PC-3 (cell line): ENCODE data around the gene ATP7A. TPM values are rescaled to one million over a fixed set of nuclear protein-coding genes. Genes with fewer than 3 reads are reported as not detected.

Experiments used
- ATAC-seq: fragments of 200-7000 bp; cut with Tn5 transposase; 2 replicates; pipeline ENCODE4 v1.9.1; 2020; ENCODE audit warnings: mild to moderate bottlenecking, moderate library complexity
- BruUV-seq: library from RNA; stranded (reverse); fragments of 400-500 nt; replicated peaks from 2 replicates; lab custom pipeline; 2021; lab: Mats Ljungman, UMichigan
- CTCF ChIA-PET: fragments of 300-600 bp; sonication (Branson Sonifier 250); formaldehyde crosslinking; loops from one replicate; lab custom pipeline; 2022; ENCODE audit warnings: antibody characterized with exemption; lab: Charles Lee
- POLR2A ChIA-PET: fragments of 300-600 bp; sonication (Branson Sonifier 250); formaldehyde crosslinking; loops from one replicate; lab custom pipeline; 2022; ENCODE audit warnings: antibody characterized with exemption; ENCODE audit not compliant: unreplicated experiment; lab: Charles Lee
- DNase-seq: peaks from one replicate; pipeline ENCODE4 v3.0.0-alpha.2; 2015
- H2AFZ ChIP-seq: fragments of 300-600 bp; sonication (generic); 2 replicates; pipeline ENCODE4 v1.6.0; 2016; ENCODE audit warnings: antibody characterized with exemption, low read length
- H3F3A ChIP-seq: fragments of 300-600 bp; sonication (generic); one replicate; pipeline ENCODE4 v1.6.0; 2017; ENCODE audit warnings: antibody characterized with exemption, low read length, control low read depth, mild to moderate bottlenecking; ENCODE audit not compliant: unreplicated experiment
- H3K27ac ChIP-seq: fragments of 300-600 bp; sonication (generic); 2 replicates; pipeline ENCODE4 v1.5.1; 2016; ENCODE audit warnings: mild to moderate bottlenecking, low read length
- H3K27me3 ChIP-seq: fragments of 300-600 bp; sonication (generic); 2 replicates; pipeline ENCODE4 v1.6.1; 2016; ENCODE audit warnings: low read length, mixed read lengths
- H3K36me3 ChIP-seq: fragments of 300-600 bp; sonication (generic); 2 replicates; pipeline ENCODE4 v1.6.1; 2016; ENCODE audit warnings: low read depth, mixed run types, low read length, mixed read lengths
- H3K4me1 ChIP-seq: fragments of 300-600 bp; sonication (generic); 2 replicates; pipeline ENCODE4 v1.5.1; 2016; ENCODE audit warnings: low read length; ENCODE audit not compliant: insufficient read depth
- H3K4me2 ChIP-seq: fragments of 300-600 bp; sonication (generic); 2 replicates; pipeline ENCODE4 v1.6.0; 2016; ENCODE audit warnings: low read length
- H3K4me3 ChIP-seq: fragments of 300-600 bp; sonication (generic); 2 replicates; pipeline ENCODE4 v1.5.1; 2016; ENCODE audit warnings: mild to moderate bottlenecking, low read length, mixed read lengths
- H3K79me2 ChIP-seq: fragments of 300-600 bp; sonication (generic); 2 replicates; pipeline ENCODE4 v1.6.1; 2017; ENCODE audit warnings: low read length, mixed read lengths
- H3K9ac ChIP-seq: fragments of 300-600 bp; sonication (generic); 2 replicates; pipeline ENCODE4 v1.6.0; 2016; ENCODE audit warnings: mild to moderate bottlenecking, low read length
- H3K9me2 ChIP-seq: fragments of 300-600 bp; sonication (generic); replicated peaks from 2 replicates; pipeline ENCODE4 v1.6.1; 2016; ENCODE audit warnings: mixed run types, low read length, mixed read lengths
- H3K9me3 ChIP-seq: fragments of 300-600 bp; sonication (generic); 2 replicates; pipeline ENCODE4 v1.6.1; 2016; ENCODE audit warnings: low read length, mixed read lengths
- H4K20me1 ChIP-seq: fragments of 300-600 bp; sonication (generic); 2 replicates; pipeline ENCODE4 v1.6.1; 2016; ENCODE audit warnings: low read length, mixed read lengths
- CTCF ChIP-seq: fragments of 300-600 bp; sonication (generic); conservative IDR thresholded peaks from 2 replicates; pipeline ENCODE4 v1.5.1; 2017; ENCODE audit warnings: antibody characterized with exemption, low read depth, mild to moderate bottlenecking, low read length
- EZH2 ChIP-seq: fragments of 300-600 bp; sonication (generic); IDR thresholded peaks from one replicate; pipeline ENCODE4 v1.6.1; 2017; ENCODE audit warnings: antibody characterized with exemption, mild to moderate bottlenecking, low read length; ENCODE audit not compliant: unreplicated experiment
- EZH2phosphoT487 ChIP-seq: fragments of 300-600 bp; sonication (generic); IDR thresholded peaks from 2 replicates; pipeline ENCODE4 v1.6.1; 2018; ENCODE audit warnings: mild to moderate bottlenecking, antibody characterized with exemption, low read length, borderline replicate concordance
- intact Hi-C: fragments of 100-400 bp; cut with micrococcal nuclease; formaldehyde crosslinking; loops from 2 replicates; pipeline ENCODE4 v1.9.0; 2023
- total RNA-seq: library from RNA; depleted of rRNA; stranded (reverse); fragments of >200 nt; gene quantifications from 2 replicates; pipeline ENCODE4 v1.2.3, GENCODE V29; 2014

The ATP7A gene
- total RNA-seq, 1 experiment from 2014 or later: 3.4 TPM

GRCh38 chrX:77960567-77960966 lies 50.1 kb downstream of the ATP7A start:
- DNase-seq (no peak), ATAC-seq (no peak)
- Histone ChIP-seq H3K4me2 (no peak overlapping the region), H3K9ac (no peak overlapping the region), H4K20me1 (no peaks in the 10 kb centered on the region), H3K9me3 (no peaks in the 10 kb centered on the region), H2AFZ (no peak overlapping the region), H3K4me1 (no peaks in the 10 kb centered on the region), H3K79me2 (no peaks in the 10 kb centered on the region), H3K36me3 (no peaks in the 10 kb centered on the region; the same call in 1 of the 2 replicates), H3K9me2 (no peaks in the 10 kb centered on the region), H3F3A (no peaks in the 10 kb centered on the region), H3K27me3 (no peaks in the 10 kb centered on the region), H3K4me3 (no peak overlapping the region), H3K27ac (no peak overlapping the region)
- ChIA-PET CTCF (no interaction called here), POLR2A (no interaction called here)
- no peak for TF ChIP-seq CTCF
- TF ChIP-seq EZH2: no peak
- no peak for TF ChIP-seq EZH2phosphoT487
- BruUV-seq: no TSS peak
- intact Hi-C loops: no loop called here

- Histone ChIP-seq H3K4me3 (no peak overlapping the region), H3K9ac (no peak overlapping the region), H3K27me3 (no peaks in the 10 kb centered on the region), H2AFZ (no peak overlapping the region), H3K4me2 (no peak overlapping the region), H3K27ac (no peak overlapping the region), H3K9me2 (no peaks in the 10 kb centered on the region), H4K20me1 (no peaks in the 10 kb centered on the region), H3K4me1 (no peaks in the 10 kb centered on the region), H3K79me2 (no peaks in the 10 kb centered on the region), H3K9me3 (no peaks in the 10 kb centered on the region), H3F3A (no peaks in the 10 kb centered on the region), H3K36me3 (no peaks in the 10 kb centered on the region; the same call in 1 of the 2 replicates)
- DNase-seq (no peak), ATAC-seq (no peak)
- ChIA-PET POLR2A (no interaction called here), CTCF (no interaction called here)
- no TSS peak for BruUV-seq
- no peak for TF ChIP-seq CTCF
- TF ChIP-seq EZH2phosphoT487: no peak
- TF ChIP-seq EZH2: no peak
- intact Hi-C loops: no loop called here
Measured at GRCh38 chrX:77961063-77961462, 50.6 kb downstream of the ATP7A start.

- Histone ChIP-seq H3F3A (no peaks in the 10 kb centered on the region), H3K9me2 (no peaks in the 10 kb centered on the region), H4K20me1 (no peaks in the 10 kb centered on the region), H3K4me3 (no peak overlapping the region), H2AFZ (no peak overlapping the region), H3K9ac (no peak overlapping the region), H3K9me3 (no peaks in the 10 kb centered on the region), H3K27me3 (no peaks in the 10 kb centered on the region), H3K4me1 (no peaks in the 10 kb centered on the region), H3K27ac (no peak overlapping the region), H3K79me2 (no peaks in the 10 kb centered on the region), H3K36me3 (no peaks in the 10 kb centered on the region; the same call in 1 of the 2 replicates), H3K4me2 (no peak overlapping the region)
- CTCF ChIA-PET: no interaction called here
- TF ChIP-seq EZH2 (no peak), EZH2phosphoT487 (no peak), CTCF (no peak)
- BruUV-seq: no TSS peak
- intact Hi-C loops: no loop called here
- POLR2A ChIA-PET: no interaction called here
- DNase-seq: no peak
- no peak for ATAC-seq
Measured at GRCh38 chrX:77962068-77962902, 51.8 kb downstream of the ATP7A start.
